K562 (cell line): ENCODE results near the gene MFN1. TPM values are rescaled to one million over a fixed set of nuclear protein-coding genes. Genes with fewer than 3 reads are reported as not detected.

Experiments
- DIDO1 ChIP-seq: fragments of 450-650 bp; IDR thresholded peaks from 2 replicates; pipeline ENCODE4 v1.6.1; 2016; ENCODE audit warnings: low read depth, missing biosample characterization, missing genetic modification characterization
- ERF ChIP-seq: fragments of 450-650 bp; formaldehyde crosslinking; IDR thresholded peaks from 2 replicates; pipeline ENCODE4 v1.4.0; 2020; ENCODE audit warnings: mild to moderate bottlenecking, mixed read lengths
- GABPB1 ChIP-seq: sonication (generic); formaldehyde crosslinking; IDR thresholded peaks from 2 replicates; pipeline ENCODE4 v1.8.0; 2022; ENCODE audit warnings: mild to moderate bottlenecking, missing genetic modification reagents
- GTF2F1 ChIP-seq: IDR thresholded peaks from 2 replicates; pipeline ENCODE4 v1.6.1; 2011; ENCODE audit warnings: low read depth, low read length, improper control_type of control experiment
- JUN ChIP-seq, 2 experiments: sonication (generic) in 1 of 2; formaldehyde crosslinking in 1 of 2; IDR thresholded peaks; 2 replicates each; pipeline versions ENCODE4 v1.6.1 to v1.8.0; 2012 to 2022; ENCODE audit warnings: borderline replicate concordance in 2 of 2, mild to moderate bottlenecking in 2 of 2, improper control_type of control experiment in 1 of 2, low read depth in 1 of 2, low read length in 1 of 2, missing genetic modification reagents in 1 of 2
- NFYB ChIP-seq: IDR thresholded peaks from 2 replicates; pipeline ENCODE4 v1.6.1; 2011; ENCODE audit warnings: mild to moderate bottlenecking, moderate library complexity; ENCODE audit not compliant: insufficient read length; ENCODE audit errors: extremely low read depth
- POLR2A ChIP-seq: fragments of 450-650 bp; conservative IDR thresholded peaks from 2 replicates; pipeline ENCODE4 v1.6.1; 2016
- POLR2AphosphoS2 ChIP-seq: IDR thresholded peaks from 2 replicates; pipeline ENCODE4 v1.6.1; 2012; ENCODE audit warnings: low read length, improper control_type of control experiment
- POLR2G ChIP-seq: fragments of 200-400 bp; formaldehyde crosslinking; IDR thresholded peaks from 2 replicates; pipeline ENCODE4 v1.6.1; 2017; ENCODE audit warnings: low read depth, mild to moderate bottlenecking, antibody characterized with exemption, low read length, moderate library complexity
- SMAD3 ChIP-seq: fragments of 450-650 bp; formaldehyde crosslinking; conservative IDR thresholded peaks from 2 replicates; pipeline ENCODE4 v1.4.0; 2020; ENCODE audit warnings: mild to moderate bottlenecking
- TEAD2 ChIP-seq: fragments of 450-650 bp; IDR thresholded peaks from 2 replicates; pipeline ENCODE4 v1.6.1; 2016; ENCODE audit warnings: missing genetic modification characterization, control low read depth, missing compliant biosample characterization
- WHSC1 ChIP-seq: IDR thresholded peaks from one replicate; pipeline ENCODE4 v1.6.1; 2012; ENCODE audit warnings: low read length, control low read depth, inconsistent platforms
- ZNF175 ChIP-seq: fragments of 200-800 bp; sonication (Bioruptor generic); IDR thresholded peaks from 2 replicates; pipeline ENCODE4 v1.6.1; 2016; ENCODE audit warnings: low read depth, mild to moderate bottlenecking, missing genetic modification characterization, missing compliant biosample characterization
- ZNF184 ChIP-seq: sonication (generic); formaldehyde crosslinking; IDR thresholded peaks from 2 replicates; pipeline ENCODE4 v1.5.0; 2020; ENCODE audit warnings: missing genetic modification reagents
- ZNF407 ChIP-seq: fragments of 450-650 bp; IDR thresholded peaks from 2 replicates; pipeline ENCODE4 v1.6.1; 2016; ENCODE audit warnings: low read depth
- ZNF436 ChIP-seq: fragments of 250-450, 450-650 bp; sonication (Bioruptor Pico); formaldehyde crosslinking; IDR thresholded peaks from 2 replicates; pipeline ENCODE4 v1.7.0; 2020; ENCODE audit warnings: mild to moderate bottlenecking
- ZNF511 ChIP-seq: sonication (generic); formaldehyde crosslinking; IDR thresholded peaks from 2 replicates; pipeline ENCODE4 v1.8.0; 2022; ENCODE audit warnings: mild to moderate bottlenecking, missing genetic modification reagents
- ZNF589 ChIP-seq: fragments of 200-800 bp; sonication (Bioruptor generic); IDR thresholded peaks from 2 replicates; pipeline ENCODE4 v1.6.1; 2016; ENCODE audit warnings: low read depth, missing genetic modification characterization, missing compliant biosample characterization
- polyA plus RNA-seq, 8 experiments: library from polyadenylated mRNA; depleted of rRNA in 4 of 8; stranded (reverse) in 5 of 8; unstranded in 3 of 8; fragments of >200 nt; fragmentation: Nextera tagmentation in 2 of 8; fragmentation: Illumina TruSeq in 1 of 8; extraction: Ambion mirVana in 2 of 8; extraction: Trizol in 1 of 8; gene quantifications; 2 replicates each; pipeline versions ENCODE4 v1.2.1 to v1.2.3, GENCODE V29; 2011 to 2014; ENCODE audit warnings: inconsistent platforms in 1 of 8, missing spikeins in 1 of 8
- total RNA-seq, 7 experiments: library from RNA; depleted of rRNA in 6 of 7; stranded (reverse); fragments of >200 nt in 6 of 7; fragmentation: Illumina TruSeq in 2 of 7; extraction: Trizol in 2 of 7; gene quantifications; 2 replicates each; pipeline versions ENCODE4 v1.2.1 to v1.2.3, GENCODE V29; 2011 to 2021; ENCODE audit warnings: low replicate concordance in 1 of 7

The MFN1 gene
- total and polyA plus RNA-seq, 9 of the 15 experiments (the other 6 are each of a cell fraction or from before 2014, with no cell fraction given): 10.5 to 42.7 (median 22.6) TPM

- TF ChIP-seq DIDO1 (tag): no peak
- TF ChIP-seq POLR2G: no peak
- TF ChIP-seq WHSC1: no peak
- TF ChIP-seq ERF: no peak
- no peak for TF ChIP-seq TEAD2 (tag)
- no peak for TF ChIP-seq ZNF175 (CRISPR knock-in tag)
- no peak for TF ChIP-seq ZNF436 (CRISPR knock-in tag)
- TF ChIP-seq GABPB1 (CRISPR knock-in tag): no peak
- no peak for TF ChIP-seq ZNF511 (CRISPR knock-in tag)
- TF ChIP-seq GTF2F1: no peak
- TF ChIP-seq ZNF407: no peak
- no peak for TF ChIP-seq NFYB
- TF ChIP-seq JUN (IDR thresholded peaks at IDR 0.05; ENCODE audit: borderline replicate concordance, low read depth, low read length): 0 out of 2 replicates have a peak, but pooled peaks have one; percentile 56
- no peak for TF ChIP-seq JUN (CRISPR knock-in tag; IDR thresholded peaks at IDR 0.05; ENCODE audit: borderline replicate concordance)
- peak; percentile 49; the same call in 1 of the 2 replicates for TF ChIP-seq ZNF589 (CRISPR knock-in tag)
- no peak for TF ChIP-seq POLR2A
- no peak for TF ChIP-seq ZNF184
- TF ChIP-seq SMAD3 (CRISPR knock-in tag): no peak
- no peak for TF ChIP-seq POLR2AphosphoS2
Measured at GRCh38 chr3:179375091-179375999, 27.8 kb downstream of the MFN1 start (continued).
